Stimulated activated CD8-positive, alpha-beta memory T cell treated with anti-CD3 and anti-CD28 coated beads, Interleukin-7, amount 100 ng/mL, for 48 hours (primary cell): ENCODE data around the gene PCYT2.

Experiments
- DNase-seq, 2 donors: peaks; one replicate each; pipeline ENCODE4 v3.0.0-alpha.2; 2020; ENCODE audit warnings: low read depth in 1 of 2; ENCODE audit errors: extremely low read depth in 1 of 2

PCYT2 gene

DNA sequence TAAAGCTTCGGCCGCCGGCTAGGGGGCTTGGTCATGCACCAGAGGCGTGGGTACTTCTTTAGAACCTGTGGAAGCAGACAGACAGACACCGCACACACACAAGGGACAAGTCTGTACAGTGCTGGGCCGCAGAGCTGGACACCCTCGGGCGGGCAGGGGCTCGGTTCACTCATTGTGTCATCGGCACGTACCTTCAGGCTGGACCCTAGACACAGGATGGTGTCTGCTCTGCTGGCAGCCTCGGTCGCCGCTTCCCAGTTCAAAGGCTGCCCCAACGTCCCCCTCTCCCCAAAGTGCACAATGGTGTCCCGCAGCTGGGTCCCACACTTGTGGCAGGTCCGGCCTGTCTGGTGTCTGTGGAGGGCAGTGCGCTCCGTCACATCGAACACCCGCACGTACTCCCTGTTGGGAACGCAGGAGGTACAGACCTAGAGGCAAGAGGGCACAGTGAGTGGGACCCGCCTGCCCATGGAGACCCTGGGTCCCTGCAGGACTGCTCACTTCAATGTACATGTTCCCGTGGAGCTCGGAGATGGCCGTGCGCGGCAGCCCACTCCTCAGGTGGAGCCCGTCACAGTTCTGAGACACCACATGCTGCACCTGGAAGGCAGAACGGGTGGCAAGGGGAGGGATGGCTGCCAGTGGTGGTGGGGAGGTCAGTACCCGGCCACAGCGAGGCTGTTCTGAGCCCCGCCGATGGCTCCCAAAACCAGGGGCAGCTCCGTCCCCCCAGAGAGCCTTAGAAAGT, 3.1 kb upstream of the PCYT2 start:
- no peak for DNase-seq

DNA sequence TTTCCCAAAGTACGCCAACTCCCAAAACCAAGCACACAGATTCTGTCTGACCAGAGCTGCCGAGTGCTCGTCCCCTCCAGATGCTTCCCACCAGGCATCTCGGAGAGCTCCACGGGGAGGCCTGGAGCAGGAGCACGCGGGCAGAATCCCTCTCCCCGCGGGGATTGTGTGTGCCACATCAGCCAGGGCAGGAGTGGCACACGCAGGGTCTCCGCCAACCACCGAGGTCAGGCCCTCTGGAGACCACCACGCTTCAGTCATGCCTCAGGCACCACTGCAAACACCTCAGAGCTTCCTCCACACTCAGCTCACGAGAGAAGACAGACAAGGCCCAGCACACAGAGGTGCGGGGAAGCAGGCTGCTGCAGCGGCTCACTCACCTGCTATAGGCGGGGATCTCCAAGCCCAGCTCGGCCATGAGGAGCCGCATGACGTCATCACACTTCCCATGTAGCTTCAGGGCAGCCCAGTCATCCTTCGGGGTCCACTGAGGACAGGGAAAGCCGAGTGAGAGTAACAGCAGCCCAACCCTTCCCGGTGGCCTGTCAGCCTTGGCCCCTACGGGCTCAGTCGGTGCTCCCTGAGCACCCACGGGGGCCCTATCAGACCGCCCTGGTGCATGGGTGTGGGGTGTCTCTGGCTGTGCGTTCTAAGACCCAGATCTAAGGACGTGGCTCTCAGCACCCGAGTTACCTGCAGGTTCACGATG, 2.3 kb upstream of the PCYT2 start:
- no peak for DNase-seq

GRCh38 chr17:81912441-81913309, 1.5 kb upstream of the PCYT2 start:
- no peak for DNase-seq

DNA sequence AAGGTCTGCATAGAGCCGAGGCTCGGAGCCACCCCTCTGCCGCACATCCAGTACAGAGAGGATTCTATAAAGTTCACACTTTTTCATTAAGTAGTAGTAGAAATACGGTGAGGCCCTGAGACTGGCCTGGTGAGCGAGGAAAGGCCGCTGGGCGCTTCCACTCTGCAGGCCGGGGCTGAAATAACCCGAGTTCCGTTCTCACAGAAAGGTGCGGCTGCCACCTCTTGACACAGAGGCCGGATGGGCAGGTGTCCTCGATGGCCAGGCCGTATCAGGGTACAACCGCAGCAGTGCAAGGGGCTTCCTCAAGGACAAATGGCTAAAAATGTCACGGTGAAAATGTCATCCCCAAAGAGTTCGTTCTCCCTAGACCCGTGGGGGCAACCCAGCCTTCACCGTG, 770 bp upstream of the PCYT2 start:
- no peak for DNase-seq

DNA sequence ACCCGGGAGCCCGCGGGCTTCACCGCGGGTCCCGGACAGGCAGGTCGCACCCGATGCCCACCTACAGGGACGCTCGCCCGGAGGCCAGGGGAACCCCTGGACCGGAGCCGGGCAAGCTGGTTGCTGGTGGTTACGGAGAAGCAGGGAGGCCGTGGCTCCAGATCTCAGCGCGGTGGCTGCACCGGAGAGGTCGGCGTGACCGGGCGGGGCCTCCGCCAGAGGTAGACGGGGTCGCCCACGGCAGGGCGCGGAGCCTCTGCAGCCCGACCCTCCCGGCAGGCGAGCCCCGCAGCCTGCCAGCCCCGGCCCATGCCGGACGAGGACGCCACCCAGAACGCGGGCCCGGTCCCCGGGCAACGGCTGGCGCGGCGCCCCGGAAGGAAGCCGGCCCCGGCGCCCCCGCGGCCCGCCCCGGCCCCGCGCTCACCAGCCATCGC, 341 bp downstream of the PCYT2 start:
- DNase-seq, result no peak

- DNase-seq, result no peak
Observed at GRCh38 chr17:81909966-81910839, 996 bp downstream of the PCYT2 start.

DNA sequence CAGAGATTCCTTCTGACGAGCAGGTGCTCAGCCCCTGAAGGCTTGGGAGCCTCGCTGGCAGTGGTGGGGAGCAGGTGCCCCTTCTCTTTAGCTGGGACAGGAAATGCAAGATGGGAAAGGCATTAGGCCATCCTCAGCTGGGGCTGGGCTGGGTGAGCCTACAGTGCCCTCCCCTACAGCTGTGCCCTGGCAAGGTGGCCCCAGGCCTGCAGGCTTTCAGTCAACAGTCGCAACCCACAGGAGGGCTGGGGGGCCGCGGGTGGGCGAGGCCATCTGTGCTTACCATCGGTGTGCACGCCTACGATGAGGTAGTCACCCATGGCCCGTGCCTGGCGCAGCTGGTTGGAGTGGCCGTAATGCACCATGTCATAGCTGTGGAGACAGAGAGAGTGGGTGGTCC, 2.0 kb downstream of the PCYT2 start:
- DNase-seq, result no peak

- DNase-seq, result no peak
Observed at GRCh38 chr17:81908793-81909192, 2.4 kb downstream of the PCYT2 start.

- DNase-seq, result no peak
Observed at GRCh38 chr17:81907219-81908145, 3.7 kb downstream of the PCYT2 start.

GRCh38 chr17:81906476-81907218, 4.6 kb downstream of the PCYT2 start:
- no peak for DNase-seq

DNA sequence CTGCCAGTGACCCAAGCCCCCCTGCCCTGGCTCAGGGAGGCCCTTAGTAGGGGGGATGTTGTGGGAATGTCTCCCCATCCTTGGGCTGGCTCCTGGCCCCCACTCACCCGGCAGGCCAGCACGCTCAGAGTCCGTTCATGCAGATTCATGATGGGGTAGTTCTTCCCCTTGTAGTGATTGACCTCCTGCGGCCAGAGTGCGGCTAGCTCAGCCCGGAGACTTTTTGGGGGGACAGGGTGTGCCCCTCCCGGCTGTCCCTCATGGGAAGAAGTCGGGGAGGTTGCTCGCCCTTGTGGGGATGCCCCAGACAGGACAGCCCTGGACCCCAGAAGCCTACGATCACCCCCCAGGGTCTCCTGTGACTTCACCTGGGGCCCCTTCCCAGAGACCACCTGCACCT, 5.2 kb downstream of the PCYT2 start:
- no peak for DNase-seq

DNA sequence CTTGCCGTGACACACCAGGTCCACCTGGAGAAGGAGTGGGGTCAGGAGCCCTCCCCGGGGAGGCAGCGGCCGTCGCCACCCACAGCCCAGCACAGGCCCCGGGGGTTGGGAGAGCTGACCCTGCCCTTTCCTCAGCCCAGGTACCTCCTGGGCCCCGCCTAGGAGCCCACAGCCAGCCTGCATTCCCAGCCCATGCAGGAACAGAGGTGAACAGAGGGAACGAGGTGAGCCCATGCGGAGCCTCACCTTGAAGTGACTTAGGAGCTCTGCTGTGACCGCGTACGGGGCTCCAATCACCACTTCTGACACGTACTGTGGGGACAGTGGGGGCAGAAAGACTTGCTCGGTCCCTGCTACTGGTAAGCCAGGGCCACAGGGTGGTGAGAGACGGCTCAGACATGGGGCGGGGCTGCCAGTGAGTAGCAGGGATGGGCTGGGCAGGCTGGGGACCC, 5.7 kb downstream of the PCYT2 start:
- DNase-seq, result no peak

DNA sequence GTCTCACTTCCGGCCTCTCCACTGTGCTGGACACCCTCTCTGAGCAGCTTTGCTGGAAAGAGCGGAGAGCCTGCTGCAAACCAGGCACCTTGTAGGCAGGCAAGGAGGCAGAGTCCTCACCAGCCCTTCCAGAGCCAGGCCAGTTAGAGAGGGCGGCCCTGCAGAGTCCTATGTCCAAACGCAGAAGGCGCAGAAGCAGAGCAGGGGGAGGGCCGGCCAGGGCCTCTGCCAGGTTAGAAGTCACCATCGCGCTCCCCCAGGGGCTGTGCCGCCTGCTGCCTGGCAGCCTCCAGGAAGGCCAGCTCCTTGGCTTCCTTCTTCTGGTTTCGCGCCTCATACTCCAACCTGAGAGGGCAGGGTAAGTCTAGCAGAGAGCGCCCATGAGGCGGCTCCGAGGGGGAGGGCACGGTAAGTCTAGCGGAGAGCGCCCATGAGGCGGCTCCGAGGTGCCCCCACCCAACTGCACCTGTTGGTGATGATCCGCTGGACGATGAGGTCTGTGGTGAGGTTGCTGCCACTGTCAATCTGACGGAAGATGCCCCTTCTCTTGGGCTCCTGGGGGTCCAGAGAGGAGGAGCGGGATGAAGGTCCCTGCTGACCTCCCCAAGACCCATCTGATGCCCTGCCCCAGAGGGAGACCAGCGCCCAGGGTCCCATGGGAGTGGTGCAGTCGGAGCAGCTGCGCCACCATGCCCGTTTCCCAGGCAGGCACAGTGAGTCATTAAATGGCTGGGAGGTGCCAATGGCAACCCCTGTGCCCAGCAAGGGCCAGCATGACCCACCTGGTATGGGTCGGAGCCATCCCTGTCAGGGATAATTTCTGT, 6.4 kb downstream of the PCYT2 start:
- no peak for DNase-seq

DNA sequence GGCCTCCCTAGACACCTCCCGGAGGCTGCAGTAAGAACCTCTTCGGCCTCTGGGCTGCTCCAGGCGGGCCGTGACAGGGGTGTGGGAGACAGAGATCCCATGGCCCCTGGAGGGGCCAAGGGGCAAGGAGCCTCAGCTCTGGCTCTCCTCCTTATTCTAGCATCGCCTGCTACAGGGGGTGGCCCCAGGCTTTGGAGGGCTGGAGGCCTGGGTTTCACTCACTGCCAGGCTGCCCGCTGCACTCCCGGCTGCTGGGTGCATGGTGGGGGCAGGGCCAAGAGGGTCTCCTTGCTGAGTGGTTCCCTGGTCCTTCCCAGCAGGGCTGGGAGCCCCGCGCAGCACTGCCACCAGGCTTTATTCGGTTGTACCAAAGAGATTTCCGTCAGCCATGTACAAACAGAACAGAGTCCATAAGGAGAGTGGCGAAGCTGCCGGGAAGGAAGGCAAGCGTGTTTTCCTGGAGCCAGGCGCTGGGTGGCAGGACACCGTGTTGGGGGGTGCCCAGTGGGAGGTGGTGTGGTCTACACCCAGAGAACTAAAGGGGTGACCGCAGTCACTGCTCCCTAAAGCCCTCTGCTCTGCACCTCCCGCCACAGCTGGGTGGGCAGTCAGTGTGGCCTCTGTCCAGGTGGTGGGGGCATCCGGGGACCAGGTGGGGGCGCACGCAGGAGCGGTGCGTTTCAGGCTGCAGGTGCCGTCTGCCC, 7.2 kb downstream of the PCYT2 start:
- DNase-seq, result no peak

DNA sequence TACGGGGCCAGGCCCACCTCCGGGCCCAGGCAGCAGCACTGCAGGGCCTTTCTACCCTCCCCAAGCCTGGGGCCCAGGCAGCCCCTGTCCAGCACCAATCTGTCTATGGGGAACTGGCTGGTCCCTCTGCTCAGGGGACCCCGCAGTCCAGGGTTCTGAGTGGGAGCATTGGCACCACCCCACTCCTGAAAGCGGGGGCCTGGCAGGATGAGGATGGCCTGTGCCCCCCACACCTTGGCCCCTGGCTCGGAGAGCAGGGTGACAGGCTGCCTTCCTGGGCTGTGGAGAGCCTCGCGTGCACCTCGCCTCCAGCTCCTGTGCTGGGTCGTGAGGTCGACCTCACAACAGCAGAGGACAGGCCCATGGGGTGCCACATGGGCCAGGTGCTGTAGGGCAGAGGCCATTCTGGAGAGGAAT, 7.8 kb downstream of the PCYT2 start:
- no peak for DNase-seq

- DNase-seq, result no peak
Observed at GRCh38 chr17:81902653-81903414, 8.4 kb downstream of the PCYT2 start.
